Measurements from ENCODE around the gene C1QTNF4.
A peak's percentile ranks its signal among the peaks of the same experiment; 100 is the strongest.
"Not testable (repeated sequence)": the region's sequence is repeated elsewhere in the genome, so short reads cannot be mapped to it uniquely, and the experiment has no call there.

The C1QTNF4 gene

GRCh38 chr11:47593934-47594855 lies at the start of gene C1QTNF4:
Gene C1QTNF4 (minus strand): TSS chr11:47594411. CDS start chr11:47590810, 3,601 bp downstream.
- DNase-seq: no peak

GRCh38 chr11:47642099-47642855 lies 48.1 kb upstream of the C1QTNF4 start, which contains the start of gene MTCH2:
Gene MTCH2 (minus strand): TSS chr11:47642559. CDS start chr11:47642465, 94 bp downstream.
- DNase-seq: peak; percentile 95

GRCh38 chr11:47641600-47642098 lies 47.4 kb upstream of the C1QTNF4 start:
- no peak for DNase-seq

- not testable (repeated sequence) for DNase-seq
Observed at GRCh38 chr11:47640506-47640905, 46.3 kb upstream of the C1QTNF4 start.

- DNase-seq: not testable (repeated sequence)
Observed at GRCh38 chr11:47636331-47636730, 42.1 kb upstream of the C1QTNF4 start.

- no peak for DNase-seq
Observed at GRCh38 chr11:47631473-47631872, 37.3 kb upstream of the C1QTNF4 start.

GRCh38 chr11:47628026-47628425 lies 33.8 kb upstream of the C1QTNF4 start:
- DNase-seq: no peak

GRCh38 chr11:47626234-47626633 lies 32.0 kb upstream of the C1QTNF4 start:
- no peak for DNase-seq

- DNase-seq: no peak
Observed at GRCh38 chr11:47620836-47621378, 26.7 kb upstream of the C1QTNF4 start.

GRCh38 chr11:47617417-47617809 lies 23.2 kb upstream of the C1QTNF4 start:
- DNase-seq: no peak

GRCh38 chr11:47616726-47617416 lies 22.7 kb upstream of the C1QTNF4 start:
- no peak for DNase-seq

- DNase-seq: no peak
Observed at GRCh38 chr11:47615249-47615648, 21.0 kb upstream of the C1QTNF4 start.

- DNase-seq: no peak
Observed at GRCh38 chr11:47611348-47611794, 17.2 kb upstream of the C1QTNF4 start.

- DNase-seq: no peak
Observed at GRCh38 chr11:47609675-47610074, 15.5 kb upstream of the C1QTNF4 start.

GRCh38 chr11:47607380-47607779 lies 13.2 kb upstream of the C1QTNF4 start:
- DNase-seq: no peak

- DNase-seq: no peak
Observed at GRCh38 chr11:47606731-47607130, 12.5 kb upstream of the C1QTNF4 start.

GRCh38 chr11:47605921-47606320 lies 11.7 kb upstream of the C1QTNF4 start:
- no peak for DNase-seq

GRCh38 chr11:47603295-47603694 lies 9.1 kb upstream of the C1QTNF4 start:
- DNase-seq: no peak

- DNase-seq: no peak
Observed at GRCh38 chr11:47599902-47600301, 5.7 kb upstream of the C1QTNF4 start.

- DNase-seq: no peak
Observed at GRCh38 chr11:47595967-47596366, 1.8 kb upstream of the C1QTNF4 start.

GRCh38 chr11:47595029-47595428 lies 818 bp upstream of the C1QTNF4 start:
- no peak for DNase-seq

GRCh38 chr11:47593492-47593933 lies 698 bp downstream of the C1QTNF4 start:
- DNase-seq: no peak

All from stimulated activated CD4-positive, alpha-beta T cell treated with anti-CD3 and anti-CD28 coated beads, Interleukin-4, amount 100 ng/mL, for 1 hour (primary cell).